Mononuclear cell (primary cell): ENCODE data around the gene VCX3B. TPM values are rescaled to one million over a fixed set of nuclear protein-coding genes. Genes with fewer than 3 reads are reported as not detected.
"Not testable (repeated sequence)": the region's sequence is repeated elsewhere in the genome, so short reads cannot be mapped to it uniquely, and the experiment has no call there.

Source experiments
- H3K27me3 ChIP-seq: 2 replicates; pipeline ENCODE4 v1.6.0; 2011; ENCODE audit warnings: low read length, control low read depth; ENCODE audit not compliant: insufficient read depth
- H3K4me1 ChIP-seq: 2 replicates; pipeline ENCODE4 v1.5.1; 2011; ENCODE audit warnings: mild to moderate bottlenecking, low read length, control low read depth; ENCODE audit not compliant: insufficient read depth
- H3K4me3 ChIP-seq: 2 replicates; pipeline ENCODE4 v1.5.1; 2011; ENCODE audit warnings: mild to moderate bottlenecking, low read length, moderate library complexity
- H3K9me3 ChIP-seq: 2 replicates; pipeline ENCODE4 v1.5.1; 2011; ENCODE audit warnings: low read depth, mild to moderate bottlenecking, control low read depth, low read length
- total RNA-seq: library from RNA; depleted of rRNA; stranded (reverse); fragments of >200 nt; gene quantifications from one replicate; pipeline ENCODE4 v1.2.3, GENCODE V29; 2012

VCX3B gene
- total RNA-seq, 1 donor = not detected

GRCh38 chrX:8502101-8502500, 37.5 kb downstream of the VCX3B start:
- H3K27me3 ChIP-seq, H3K4me1 ChIP-seq, H3K9me3 ChIP-seq, H3K4me3 ChIP-seq: not testable (repeated sequence)

GRCh38 chrX:8504451-8504850, 39.8 kb downstream of the VCX3B start:
- no peak overlapping the region for H3K4me3 ChIP-seq
- H3K4me1 ChIP-seq = no peaks in the 10 kb centered on the region
- H3K9me3 ChIP-seq = no peaks in the 10 kb centered on the region
- no peaks in the 10 kb centered on the region for H3K27me3 ChIP-seq
